H9 (cell line): Measurements from ENCODE around the gene LRRK2. TPM values are rescaled to one million over a fixed set of nuclear protein-coding genes. Genes with fewer than 3 reads are reported as not detected.

ENCODE experiments used
- DNase-seq: peaks from one replicate; pipeline ENCODE4 v3.0.0-alpha.2; 2017
- H2AFZ ChIP-seq: one replicate; pipeline ENCODE4 v1.6.1; 2013; ENCODE audit warnings: mild to moderate bottlenecking, low read length, control low read depth, moderate library complexity
- H2AK5ac ChIP-seq: 2 replicates; pipeline ENCODE4 v1.6.1; 2013; ENCODE audit warnings: low read length, control low read depth, mixed read lengths; ENCODE audit not compliant: insufficient read length
- H2BK120ac ChIP-seq: one replicate; pipeline ENCODE4 v1.6.1; 2013; ENCODE audit warnings: low read depth, mild to moderate bottlenecking, low read length, control low read depth, inconsistent platforms; ENCODE audit not compliant: poor library complexity, severe bottlenecking
- H2BK12ac ChIP-seq: 2 replicates; pipeline ENCODE4 v1.6.1; 2013; ENCODE audit warnings: low read length, control low read depth, mixed read lengths, low read depth; ENCODE audit not compliant: insufficient read length
- H2BK15ac ChIP-seq: 2 replicates; pipeline ENCODE4 v1.6.1; 2013; ENCODE audit warnings: low read depth, low read length, control low read depth
- H2BK20ac ChIP-seq: one replicate; pipeline ENCODE4 v1.6.1; 2013; ENCODE audit warnings: low read depth, mild to moderate bottlenecking, low read length, control low read depth, inconsistent platforms; ENCODE audit not compliant: poor library complexity, severe bottlenecking
- H2BK5ac ChIP-seq: 2 replicates; pipeline ENCODE4 v1.6.1; 2013; ENCODE audit warnings: low read length, control low read depth, mixed read lengths; ENCODE audit not compliant: insufficient read length
- H3K14ac ChIP-seq: 2 replicates; pipeline ENCODE4 v1.6.1; 2013; ENCODE audit warnings: low read length, control low read depth; ENCODE audit not compliant: insufficient read depth
- H3K18ac ChIP-seq: 2 replicates; pipeline ENCODE4 v1.6.1; 2013; ENCODE audit warnings: low read depth, mild to moderate bottlenecking, mixed read lengths, low read length, control low read depth; ENCODE audit not compliant: insufficient read length
- H3K23ac ChIP-seq: 2 replicates; pipeline ENCODE4 v1.6.1; 2013; ENCODE audit warnings: low read length, control low read depth, mixed read lengths, low read depth; ENCODE audit not compliant: insufficient read length
- H3K23me2 ChIP-seq: 2 replicates; pipeline ENCODE4 v1.6.1; 2013; ENCODE audit warnings: low read depth, mild to moderate bottlenecking, mixed read lengths, low read length, control low read depth; ENCODE audit not compliant: insufficient read length, poor library complexity, severe bottlenecking
- H3K27ac ChIP-seq: 2 replicates; pipeline ENCODE4 v1.5.1; 2013; ENCODE audit warnings: low read length, control low read depth, mixed read lengths, low read depth; ENCODE audit not compliant: insufficient read length
- H3K27me3 ChIP-seq: 2 replicates; pipeline ENCODE4 v1.6.1; 2013; ENCODE audit warnings: low read length, control low read depth, inconsistent platforms; ENCODE audit not compliant: insufficient read depth
- H3K4ac ChIP-seq: 2 replicates; pipeline ENCODE4 v1.6.1; 2013; ENCODE audit warnings: low read depth, mild to moderate bottlenecking, control low read depth, inconsistent platforms, low read length, moderate library complexity
- H3K4me1 ChIP-seq: 2 replicates; pipeline ENCODE4 v1.6.1; 2013; ENCODE audit warnings: low read length, control low read depth, inconsistent platforms; ENCODE audit not compliant: insufficient read depth
- H3K4me2 ChIP-seq: 2 replicates; pipeline ENCODE4 v1.6.1; 2013; ENCODE audit warnings: low read length, control low read depth, mixed read lengths; ENCODE audit not compliant: insufficient read length, insufficient read depth
- H3K56ac ChIP-seq: 2 replicates; pipeline ENCODE4 v1.6.1; 2013; ENCODE audit warnings: low read depth, mild to moderate bottlenecking, mixed read lengths, low read length, control low read depth; ENCODE audit not compliant: insufficient read length
- H3K79me1 ChIP-seq: 2 replicates; pipeline ENCODE4 v1.6.1; 2013; ENCODE audit warnings: low read depth, mild to moderate bottlenecking, moderate library complexity, low read length, control low read depth, inconsistent platforms; ENCODE audit not compliant: insufficient read depth, poor library complexity, severe bottlenecking
- H3K79me2 ChIP-seq: 2 replicates; pipeline ENCODE4 v1.6.1; 2013; ENCODE audit warnings: low read length, control low read depth, inconsistent platforms; ENCODE audit not compliant: insufficient read depth
- H3K9ac ChIP-seq: 2 replicates; pipeline ENCODE4 v1.6.1; 2013; ENCODE audit warnings: low read length, control low read depth, mixed read lengths; ENCODE audit not compliant: insufficient read length; ENCODE audit errors: extremely low read depth
- H3K9me3 ChIP-seq: one replicate; pipeline ENCODE4 v1.6.1; 2013; ENCODE audit warnings: low read depth, low read length, inconsistent platforms; ENCODE audit not compliant: control insufficient read depth
- H3T11ph ChIP-seq: one replicate; pipeline ENCODE4 v1.6.1; 2013; ENCODE audit warnings: mild to moderate bottlenecking, low read length, control low read depth, inconsistent platforms
- H4K20me1 ChIP-seq: one replicate; pipeline ENCODE4 v1.6.1; 2013; ENCODE audit not compliant: control insufficient read depth, insufficient read length, insufficient read depth
- H4K5ac ChIP-seq: 2 replicates; pipeline ENCODE4 v1.6.1; 2013; ENCODE audit warnings: low read depth, mild to moderate bottlenecking, mixed read lengths, low read length, control low read depth; ENCODE audit not compliant: insufficient read length
- H4K8ac ChIP-seq: replicated peaks from 2 replicates; pipeline ENCODE4 v1.6.1; 2013; ENCODE audit warnings: low read length, control low read depth, mixed read lengths, low read depth; ENCODE audit not compliant: insufficient read length
- H4K91ac ChIP-seq: 2 replicates; pipeline ENCODE4 v1.6.1; 2013; ENCODE audit warnings: low read depth, mild to moderate bottlenecking, moderate library complexity, mixed read lengths, low read length, control low read depth; ENCODE audit not compliant: insufficient read length
- H3K27ac Mint-ChIP-seq, 3 experiments: 2 replicates in 2 of 3; 3 replicates in 1 of 3; pipeline ENCODE4 v1.8.0; 2020 to 2021; ENCODE audit warnings: mixed read lengths in 3 of 3, mild to moderate bottlenecking in 1 of 3, moderate library complexity in 1 of 3
- H3K27me3 Mint-ChIP-seq: 2 replicates; pipeline ENCODE4 v1.8.0; 2021; ENCODE audit warnings: low read depth, mild to moderate bottlenecking, moderate library complexity, mixed read lengths
- H3K36me3 Mint-ChIP-seq, 3 experiments: 2 replicates in 2 of 3; 3 replicates in 1 of 3; pipeline ENCODE4 v1.8.0; 2020 to 2021; ENCODE audit warnings: low read depth in 3 of 3, mixed read lengths in 3 of 3; ENCODE audit not compliant: insufficient read depth in 1 of 3
- H3K4me1 Mint-ChIP-seq, 2 experiments: 2 replicates each; pipeline ENCODE4 v1.8.0; 2020; ENCODE audit warnings: mixed read lengths in 2 of 2
- H3K4me3 Mint-ChIP-seq, 2 experiments: 2 replicates in 1 of 2; 3 replicates in 1 of 2; pipeline ENCODE4 v1.8.0; 2020 to 2021; ENCODE audit warnings: mild to moderate bottlenecking in 2 of 2, mixed read lengths in 2 of 2, moderate library complexity in 1 of 2
- H3K9me3 Mint-ChIP-seq, 2 experiments: 2 replicates in 1 of 2; 3 replicates in 1 of 2; pipeline ENCODE4 v1.8.0; 2020; ENCODE audit warnings: mild to moderate bottlenecking in 2 of 2, mixed read lengths in 2 of 2, moderate library complexity in 1 of 2
- WGBS: extraction: QIAGEN DNeasy Blood & Tissue Kit; methylation state at CpG from one replicate; pipeline ENCODE4 v1.1.7; 2013; ENCODE audit warnings: missing lambda C conversion rate, low lambda C conversion rate, mixed read lengths; ENCODE audit not compliant: insufficient read length; ENCODE audit errors: extremely low coverage; 5-methylcytosine and 5-hydroxymethylcytosine counted together
- total RNA-seq: library from RNA; stranded (reverse); gene quantifications from 2 replicates; pipeline ENCODE4 v1.2.1, GENCODE V29; 2021
- TF ChIP-seq, protein P1 (sequence below): fragments of 200-600 bp; sonication (generic); conservative IDR thresholded peaks from 3 replicates; pipeline ENCODE4 v1.8.0; 2021; ENCODE audit warnings: antibody characterized with exemption, mild to moderate bottlenecking

The LRRK2 gene
- total RNA-seq, 1 experiment from 2014 or later, result 0.17 TPM

DNA sequence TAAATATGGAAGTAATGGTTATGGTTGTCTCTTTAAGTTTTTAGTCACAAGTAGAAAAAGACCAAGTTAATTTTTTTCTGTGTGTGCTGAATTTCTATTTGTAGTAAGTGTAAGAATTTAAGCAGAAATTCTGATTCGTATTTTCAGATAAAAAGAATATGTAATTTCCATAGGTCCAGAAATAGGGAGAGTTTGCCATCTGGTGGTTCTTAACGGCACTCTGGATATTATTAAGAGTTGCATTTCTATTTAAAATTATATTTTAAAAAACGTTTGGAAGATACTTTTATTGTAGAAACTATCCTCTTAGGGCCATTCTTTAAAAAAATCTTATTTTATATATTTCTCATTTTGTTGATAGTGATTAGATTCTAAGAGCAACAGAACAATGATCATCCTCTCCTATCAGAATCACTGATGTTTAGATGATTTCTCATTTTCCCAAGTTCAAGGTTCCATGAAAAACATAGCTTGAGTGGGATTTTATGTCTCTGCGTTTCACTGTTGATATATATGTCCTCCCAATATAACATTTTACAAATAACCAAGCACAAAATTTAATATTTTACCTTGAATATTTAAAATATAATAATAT is 88.3 kb downstream of the LRRK2 start:
- no peaks in the 10 kb centered on the region for H3K4me1 Mint-ChIP-seq
- Histone ChIP-seq H3K14ac (no peak overlapping the region), H2AK5ac (no peak overlapping the region), H4K8ac (no peak overlapping the region), H4K5ac (no peak overlapping the region), H2BK120ac (no peak overlapping the region), H3K79me1 (no peaks in the 10 kb centered on the region), H3K56ac (no peak overlapping the region), H2BK5ac (no peak overlapping the region), H2BK15ac (no peak overlapping the region), H4K91ac (no peak overlapping the region), H3K9ac (no peak overlapping the region), H3K4me2 (no peak overlapping the region), H4K20me1 (no peaks in the 10 kb centered on the region), H3K27ac (no peak overlapping the region), H2BK20ac (no peak overlapping the region), H3K4ac (no peak overlapping the region), H3K4me1 (no peaks in the 10 kb centered on the region), H3K23ac (no peak overlapping the region), H3K18ac (no peak overlapping the region), H3K9me3 (no peaks in the 10 kb centered on the region), H3K23me2 (no peaks in the 10 kb centered on the region), H3K27me3 (no peaks in the 10 kb centered on the region), H3K79me2 (no peaks in the 10 kb centered on the region), H2AFZ (no peak overlapping the region), H3T11ph (no peak overlapping the region), H2BK12ac (no peak overlapping the region)
- no peaks in the 10 kb centered on the region for H3K27me3 Mint-ChIP-seq
- H3K36me3 Mint-ChIP-seq, result no peaks in the 10 kb centered on the region
- no peak for DNase-seq
- no peaks in the 10 kb centered on the region for H3K9me3 Mint-ChIP-seq
- H3K4me3 Mint-ChIP-seq, result no peak overlapping the region
- no CpG with 5 or more reads among the region's 4 CpGs for WGBS
- TF ChIP-seq, protein P1, sequence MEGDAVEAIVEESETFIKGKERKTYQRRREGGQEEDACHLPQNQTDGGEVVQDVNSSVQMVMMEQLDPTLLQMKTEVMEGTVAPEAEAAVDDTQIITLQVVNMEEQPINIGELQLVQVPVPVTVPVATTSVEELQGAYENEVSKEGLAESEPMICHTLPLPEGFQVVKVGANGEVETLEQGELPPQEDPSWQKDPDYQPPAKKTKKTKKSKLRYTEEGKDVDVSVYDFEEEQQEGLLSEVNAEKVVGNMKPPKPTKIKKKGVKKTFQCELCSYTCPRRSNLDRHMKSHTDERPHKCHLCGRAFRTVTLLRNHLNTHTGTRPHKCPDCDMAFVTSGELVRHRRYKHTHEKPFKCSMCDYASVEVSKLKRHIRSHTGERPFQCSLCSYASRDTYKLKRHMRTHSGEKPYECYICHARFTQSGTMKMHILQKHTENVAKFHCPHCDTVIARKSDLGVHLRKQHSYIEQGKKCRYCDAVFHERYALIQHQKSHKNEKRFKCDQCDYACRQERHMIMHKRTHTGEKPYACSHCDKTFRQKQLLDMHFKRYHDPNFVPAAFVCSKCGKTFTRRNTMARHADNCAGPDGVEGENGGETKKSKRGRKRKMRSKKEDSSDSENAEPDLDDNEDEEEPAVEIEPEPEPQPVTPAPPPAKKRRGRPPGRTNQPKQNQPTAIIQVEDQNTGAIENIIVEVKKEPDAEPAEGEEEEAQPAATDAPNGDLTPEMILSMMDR, result peak; percentile 67
- H3K27ac Mint-ChIP-seq, result no peak overlapping the region
